SK-N-SH (cell line): ENCODE measurements around the gene CYLD. TPM values are rescaled to one million over a fixed set of nuclear protein-coding genes. Genes with fewer than 3 reads are reported as not detected.

Source experiments
- CTCF ChIA-PET: fragments of 300-600, 350-600 bp; formaldehyde crosslinking; extraction: SDS; loops from one replicate; lab custom pipeline; 2021; lab: Yijun Ruan, JAX
- POLR2A ChIA-PET: fragments of 350-600 bp; sonication (Branson Sonifier 250); formaldehyde crosslinking; extraction: SDS; loops from one replicate; lab custom pipeline; 2020; ENCODE audit warnings: antibody characterized with exemption, inconsistent platforms; lab: Yijun Ruan, JAX
- DNase-seq: peaks from one replicate; pipeline ENCODE4 v3.0.0; 2012
- H2AFZ ChIP-seq: fragments of 200-600 bp; sonication (generic); 2 replicates; pipeline ENCODE4 v1.8.1; 2016; ENCODE audit warnings: antibody characterized with exemption, mild to moderate bottlenecking, low read depth
- H3F3A ChIP-seq: fragments of 200-600 bp; sonication (generic); replicated peaks from 2 replicates; pipeline ENCODE3; 2016; ENCODE audit warnings: antibody characterized with exemption, mild to moderate bottlenecking; ENCODE audit not compliant: insufficient read depth
- H3K27ac ChIP-seq, 2 experiments: fragments of 200-500 bp in 1 of 2; fragments of 200-600 bp in 1 of 2; sonication (Bioruptor generic) in 1 of 2; sonication (generic), shearing (Covaris generic) in 1 of 2; 2 replicates each; pipeline versions ENCODE4 v1.5.1 to v1.6.1; 2014 to 2016; ENCODE audit warnings: low read depth in 2 of 2, inconsistent platforms in 1 of 2, low read length in 1 of 2, mild to moderate bottlenecking in 1 of 2, mixed read lengths in 1 of 2
- H3K27me3 ChIP-seq: fragments of 200-600 bp; sonication (generic), shearing (Covaris generic); 2 replicates; pipeline ENCODE4 v1.6.1; 2016; ENCODE audit warnings: mixed run types; ENCODE audit not compliant: insufficient read depth
- H3K36me3 ChIP-seq, 2 experiments: fragments of 200-500 bp in 1 of 2; fragments of 200-600 bp in 1 of 2; sonication (Bioruptor generic) in 1 of 2; sonication (generic) in 1 of 2; replicated peaks in 1 of 2; 2 replicates each; pipeline versions ENCODE3 to v1.5.1; 2014 to 2016; ENCODE audit warnings: low read length in 1 of 2, mild to moderate bottlenecking in 1 of 2; ENCODE audit not compliant: insufficient read depth in 2 of 2, control insufficient read depth in 1 of 2
- H3K4me1 ChIP-seq, 2 experiments: fragments of 200-500 bp in 1 of 2; fragments of 200-600 bp in 1 of 2; sonication (Bioruptor generic) in 1 of 2; sonication (generic), shearing (Covaris generic) in 1 of 2; 2 replicates each; pipeline versions ENCODE4 v1.5.1 to v1.6.1; 2014 to 2016; ENCODE audit warnings: low read depth in 1 of 2, low read length in 1 of 2, mixed run types in 1 of 2; ENCODE audit not compliant: insufficient read depth in 2 of 2, control insufficient read depth in 1 of 2
- H3K4me2 ChIP-seq: fragments of 200-600 bp; sonication (generic), shearing (Covaris generic); 2 replicates; pipeline ENCODE4 v1.6.1; 2017; ENCODE audit warnings: mixed run types
- H3K4me3 ChIP-seq, 2 experiments: fragments of 200-500 bp in 1 of 2; fragments of 200-600 bp in 1 of 2; sonication (Bioruptor generic) in 1 of 2; sonication (generic), shearing (Covaris generic) in 1 of 2; 2 replicates each; pipeline versions ENCODE4 v1.5.1 to v1.8.1; 2014 to 2016; ENCODE audit warnings: low read depth in 2 of 2, inconsistent platforms in 1 of 2, low read length in 1 of 2, mild to moderate bottlenecking in 1 of 2, mixed read lengths in 1 of 2, moderate library complexity in 1 of 2
- H3K79me2 ChIP-seq: fragments of 200-600 bp; sonication (generic); 2 replicates; pipeline ENCODE4 v1.8.1; 2017; ENCODE audit warnings: mild to moderate bottlenecking; ENCODE audit not compliant: insufficient read depth
- H3K9ac ChIP-seq: fragments of 200-600 bp; sonication (generic); 2 replicates; pipeline ENCODE4 v1.6.1; 2017; ENCODE audit warnings: mixed run types
- H3K9me2 ChIP-seq: fragments of 200-600 bp; sonication (generic); 2 replicates; pipeline ENCODE4 v1.6.1; 2017; ENCODE audit warnings: mixed run types
- H3K9me3 ChIP-seq: fragments of 200-600 bp; sonication (generic); 2 replicates; pipeline ENCODE4 v1.6.1; 2017; ENCODE audit warnings: mixed run types, mild to moderate bottlenecking, moderate library complexity
- H4K20me1 ChIP-seq: fragments of 200-600 bp; sonication (generic); 2 replicates; pipeline ENCODE4 v1.6.1; 2017; ENCODE audit warnings: mild to moderate bottlenecking, mixed run types; ENCODE audit not compliant: insufficient read depth
- CHD2 ChIP-seq: fragments of 150-350 bp; IDR thresholded peaks from 2 replicates; pipeline ENCODE4 v1.6.1; 2018; ENCODE audit warnings: low read length; ENCODE audit not compliant: partially characterized antibody
- FOSL2 ChIP-seq: IDR thresholded peaks from 2 replicates; pipeline ENCODE4 v1.4.0; 2012; ENCODE audit warnings: low read depth, mild to moderate bottlenecking, moderate library complexity, borderline replicate concordance
- FOXJ3 ChIP-seq: sonication (generic); formaldehyde crosslinking; IDR thresholded peaks from 2 replicates; pipeline ENCODE4 v1.5.1; 2020; ENCODE audit warnings: mild to moderate bottlenecking, missing genetic modification reagents
- FOXM1 ChIP-seq: IDR thresholded peaks from 2 replicates; pipeline ENCODE4 v1.4.0; 2012; ENCODE audit warnings: low read depth, mild to moderate bottlenecking
- GATA2 ChIP-seq: sonication (generic); formaldehyde crosslinking; IDR thresholded peaks from 2 replicates; pipeline ENCODE4 v1.5.0; 2020; ENCODE audit warnings: mild to moderate bottlenecking, missing genetic modification reagents
- MXI1 ChIP-seq: IDR thresholded peaks from 2 replicates; pipeline ENCODE4 v1.6.1; 2012; ENCODE audit warnings: mild to moderate bottlenecking, low read depth, low read length, improper control_type of control experiment
- RCOR1 ChIP-seq: fragments of 150-350 bp; IDR thresholded peaks from 2 replicates; pipeline ENCODE4 v1.6.1; 2017; ENCODE audit warnings: antibody characterized with exemption, low read length
- RXRA ChIP-seq: IDR thresholded peaks from 2 replicates; pipeline ENCODE4 v1.4.0; 2012; ENCODE audit warnings: low read depth, mild to moderate bottlenecking, borderline replicate concordance
- TEAD4 ChIP-seq: IDR thresholded peaks from 2 replicates; pipeline ENCODE4 v1.4.0; 2012; ENCODE audit warnings: mild to moderate bottlenecking, borderline replicate concordance; ENCODE audit not compliant: insufficient read depth
- WGBS: methylation state at CpG from one replicate; pipeline ENCODE4 v1.1.6; 2017; ENCODE audit warnings: low lambda C conversion rate; 5-methylcytosine and 5-hydroxymethylcytosine counted together
- polyA plus RNA-seq, 3 experiments: library from polyadenylated mRNA; depleted of rRNA; stranded (reverse); fragments of >200 nt; gene quantifications; 2 replicates each; pipeline ENCODE4 v1.2.3, GENCODE V29; 2012
- TF ChIP-seq, protein P1 (sequence below): IDR thresholded peaks from 2 replicates; pipeline ENCODE4 v1.4.0; 2012; ENCODE audit warnings: low read depth, borderline replicate concordance
- TF ChIP-seq, protein P2 (sequence below): IDR thresholded peaks from 2 replicates; pipeline ENCODE4 v1.4.0; 2012; ENCODE audit warnings: low read depth, borderline replicate concordance
- TF ChIP-seq, protein P3 (sequence below): IDR thresholded peaks from 2 replicates; pipeline ENCODE4 v1.4.0; 2012; ENCODE audit warnings: low read depth
- TF ChIP-seq, protein P4 (sequence below): IDR thresholded peaks from 2 replicates; pipeline ENCODE4; 2012

CYLD gene
- polyA plus RNA-seq, 1 of the 3 experiments (the other 2 are of a cell fraction), result 6.5 TPM

DNA sequence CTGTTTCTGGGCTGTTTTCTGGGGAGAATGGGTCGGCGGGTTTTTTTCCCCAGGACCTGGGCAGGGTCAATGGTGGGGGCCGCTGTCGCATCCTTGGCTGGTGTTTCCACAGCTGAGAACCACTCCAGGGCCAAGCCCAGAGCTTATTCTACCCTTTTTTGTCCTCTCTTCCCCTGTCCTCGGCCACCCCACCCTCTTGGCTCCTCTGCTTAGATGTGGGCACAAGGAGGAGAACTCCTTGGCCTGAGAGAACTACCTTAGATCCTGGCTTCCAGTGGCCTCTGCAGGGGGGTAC lies 44.5 kb upstream of the CYLD start (continued):
- TF ChIP-seq, protein P1, sequence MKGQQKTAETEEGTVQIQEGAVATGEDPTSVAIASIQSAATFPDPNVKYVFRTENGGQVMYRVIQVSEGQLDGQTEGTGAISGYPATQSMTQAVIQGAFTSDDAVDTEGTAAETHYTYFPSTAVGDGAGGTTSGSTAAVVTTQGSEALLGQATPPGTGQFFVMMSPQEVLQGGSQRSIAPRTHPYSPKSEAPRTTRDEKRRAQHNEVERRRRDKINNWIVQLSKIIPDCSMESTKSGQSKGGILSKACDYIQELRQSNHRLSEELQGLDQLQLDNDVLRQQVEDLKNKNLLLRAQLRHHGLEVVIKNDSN, result no peak
- TF ChIP-seq, protein P2, sequence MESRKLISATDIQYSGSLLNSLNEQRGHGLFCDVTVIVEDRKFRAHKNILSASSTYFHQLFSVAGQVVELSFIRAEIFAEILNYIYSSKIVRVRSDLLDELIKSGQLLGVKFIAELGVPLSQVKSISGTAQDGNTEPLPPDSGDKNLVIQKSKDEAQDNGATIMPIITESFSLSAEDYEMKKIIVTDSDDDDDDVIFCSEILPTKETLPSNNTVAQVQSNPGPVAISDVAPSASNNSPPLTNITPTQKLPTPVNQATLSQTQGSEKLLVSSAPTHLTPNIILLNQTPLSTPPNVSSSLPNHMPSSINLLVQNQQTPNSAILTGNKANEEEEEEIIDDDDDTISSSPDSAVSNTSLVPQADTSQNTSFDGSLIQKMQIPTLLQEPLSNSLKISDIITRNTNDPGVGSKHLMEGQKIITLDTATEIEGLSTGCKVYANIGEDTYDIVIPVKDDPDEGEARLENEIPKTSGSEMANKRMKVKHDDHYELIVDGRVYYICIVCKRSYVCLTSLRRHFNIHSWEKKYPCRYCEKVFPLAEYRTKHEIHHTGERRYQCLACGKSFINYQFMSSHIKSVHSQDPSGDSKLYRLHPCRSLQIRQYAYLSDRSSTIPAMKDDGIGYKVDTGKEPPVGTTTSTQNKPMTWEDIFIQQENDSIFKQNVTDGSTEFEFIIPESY, result no peak
- TF ChIP-seq, all 33 proteins: peak for 0

DNA sequence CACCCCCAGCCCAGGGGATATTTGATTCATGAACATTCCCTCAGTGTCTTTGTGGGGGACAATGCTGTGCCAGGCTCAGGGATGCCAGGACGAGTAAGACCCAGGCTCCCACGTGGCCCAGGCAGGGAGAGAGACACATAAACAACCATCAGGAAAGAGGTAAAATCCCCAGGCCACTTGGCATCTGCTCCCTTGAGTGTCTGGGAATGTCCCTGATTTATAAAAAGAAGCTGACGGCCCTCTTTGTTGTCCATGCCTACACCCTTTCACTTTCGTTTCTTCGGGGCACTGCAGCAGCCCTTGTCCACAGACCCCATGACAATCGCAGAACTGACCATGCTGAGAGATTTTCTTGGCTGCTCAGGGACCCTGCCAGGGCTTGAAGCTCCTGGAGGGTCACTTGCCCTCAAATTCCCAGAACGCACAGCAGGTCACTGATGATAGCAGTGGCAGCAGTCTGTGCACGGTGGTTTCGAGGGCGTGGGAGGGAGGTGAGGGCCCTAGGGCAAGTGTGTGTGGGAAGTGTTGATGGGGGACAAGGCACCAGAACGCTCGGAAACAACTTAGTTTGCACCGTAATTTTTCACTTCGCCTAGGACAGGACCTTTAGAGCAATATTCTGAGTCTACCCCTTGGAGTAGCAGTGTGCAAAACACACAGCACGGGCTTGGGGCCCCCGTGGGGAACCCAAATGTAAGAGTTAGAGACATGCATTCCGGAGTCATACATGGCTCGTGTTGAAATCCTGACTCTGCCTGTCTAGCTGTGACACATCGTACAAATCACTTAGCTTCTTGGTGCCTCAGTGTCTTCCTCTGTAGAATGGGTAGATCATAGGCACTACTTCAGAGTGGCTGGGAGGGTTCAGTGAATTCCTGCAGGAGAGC lies 43.8 kb upstream of the CYLD start:
- H3K9me2 ChIP-seq, result no peaks in the 10 kb centered on the region
- no peak for DNase-seq
- H3K4me3 ChIP-seq, result peak overlapping the region in 1 of 2 experiments; percentile 26; a peak in 1 of 4 replicates
- H4K20me1 ChIP-seq, result no peaks in the 10 kb centered on the region
- no peak overlapping the region for H3K9ac ChIP-seq
- no peaks in the 10 kb centered on the region for H3K9me3 ChIP-seq
- H3K4me2 ChIP-seq, result peak overlapping the region; percentile 56; the same call in 1 of the 2 replicates
- no peaks in the 10 kb centered on the region for H3F3A ChIP-seq
- ChIA-PET CTCF (interaction anchor here (1.2 to 1.8 kb wide), 2 partner anchors 13 to 33 kb away, joined by 3 to 9 read pairs; no protein-coding TSS in a partner anchor), POLR2A (no interaction called here)
- TF ChIP-seq CHD2 (no peak), TEAD4 (no peak)
- WGBS, result 66% methylated on average over 19 of the region's 19 CpGs
- peaks cover 0 to 2% of the 10 kb centered on the region in 2 experiments; a peak in 1 of 4 replicates for H3K4me1 ChIP-seq
- H3K27me3 ChIP-seq, result no peaks in the 10 kb centered on the region; the same call in 1 of the 2 replicates
- H3K36me3 ChIP-seq, result no peaks in the 10 kb centered on the region
- H2AFZ ChIP-seq, result 0 out of 2 replicates have a peak overlapping the region, but pooled peaks have one; percentile 9
- no peaks in the 10 kb centered on the region for H3K79me2 ChIP-seq
- no peak overlapping the region for H3K27ac ChIP-seq

DNA sequence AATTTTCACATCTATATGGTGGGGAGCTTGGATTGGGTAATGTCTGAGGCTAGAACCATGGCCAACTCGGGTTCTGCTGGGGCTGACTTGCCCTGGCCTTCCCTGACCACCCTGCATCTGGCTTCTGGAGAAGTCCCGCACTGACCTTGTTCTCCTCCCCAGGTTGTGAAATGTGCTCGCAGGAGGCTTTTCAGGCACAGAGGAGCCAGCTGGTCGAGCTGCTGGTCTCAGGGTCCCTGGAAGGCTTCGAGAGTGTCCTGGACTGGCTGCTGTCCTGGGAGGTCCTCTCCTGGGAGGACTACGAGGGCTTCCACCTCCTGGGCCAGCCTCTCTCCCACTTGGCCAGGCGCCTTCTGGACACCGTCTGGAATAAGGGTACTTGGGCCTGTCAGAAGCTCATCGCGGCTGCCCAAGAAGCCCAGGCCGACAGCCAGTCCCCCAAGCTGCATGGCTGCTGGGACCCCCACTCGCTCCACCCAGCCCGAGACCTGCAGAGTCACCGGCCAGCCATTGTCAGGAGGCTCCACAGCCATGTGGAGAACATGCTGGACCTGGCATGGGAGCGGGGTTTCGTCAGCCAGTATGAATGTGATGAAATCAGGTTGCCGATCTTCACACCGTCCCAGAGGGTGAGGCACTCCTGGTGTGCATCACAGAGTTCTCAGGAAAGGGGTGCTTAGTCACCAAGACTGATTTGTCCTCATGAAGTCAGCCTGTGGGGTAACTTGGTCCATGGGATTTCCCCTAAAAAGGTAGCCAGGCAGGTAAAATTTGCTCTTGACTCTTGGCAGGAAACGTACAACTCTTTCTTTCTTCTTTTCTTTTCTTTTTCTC lies 42.3 kb upstream of the CYLD start:
- Histone ChIP-seq H3K9me2 (no peaks in the 10 kb centered on the region), H2AFZ (no peak overlapping the region), H3K27me3 (no peaks in the 10 kb centered on the region), H3F3A (no peaks in the 10 kb centered on the region), H3K4me1 (peaks cover 0 to 2% of the 10 kb centered on the region in 2 experiments; a peak in 1 of 4 replicates), H3K9me3 (no peaks in the 10 kb centered on the region; the same call in 1 of the 2 replicates), H3K36me3 (no peaks in the 10 kb centered on the region), H3K79me2 (no peaks in the 10 kb centered on the region), H3K4me2 (no peak overlapping the region), H3K9ac (no peak overlapping the region), H3K4me3 (no peak overlapping the region), H4K20me1 (no peaks in the 10 kb centered on the region), H3K27ac (no peak overlapping the region)
- 45% methylated on average over 5 of the region's 19 CpGs for WGBS
- CTCF ChIA-PET, result interaction anchor here (1.2 to 1.5 kb wide), 3 partner anchors 9 to 107 kb away, joined by 3 to 4 read pairs (median 3); no protein-coding TSS in a partner anchor
- POLR2A ChIA-PET, result no interaction called here
- no peak for DNase-seq
- TF ChIP-seq, protein P3, sequence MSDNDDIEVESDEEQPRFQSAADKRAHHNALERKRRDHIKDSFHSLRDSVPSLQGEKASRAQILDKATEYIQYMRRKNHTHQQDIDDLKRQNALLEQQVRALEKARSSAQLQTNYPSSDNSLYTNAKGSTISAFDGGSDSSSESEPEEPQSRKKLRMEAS, result no peak
- TF ChIP-seq GATA2 (CRISPR knock-in tag) (no peak), RCOR1 (no peak), FOXJ3 (CRISPR knock-in tag) (no peak), MXI1 (no peak), RXRA (no peak), FOSL2 (no peak), FOXM1 (no peak), TEAD4 (no peak)
- TF ChIP-seq, protein P4, sequence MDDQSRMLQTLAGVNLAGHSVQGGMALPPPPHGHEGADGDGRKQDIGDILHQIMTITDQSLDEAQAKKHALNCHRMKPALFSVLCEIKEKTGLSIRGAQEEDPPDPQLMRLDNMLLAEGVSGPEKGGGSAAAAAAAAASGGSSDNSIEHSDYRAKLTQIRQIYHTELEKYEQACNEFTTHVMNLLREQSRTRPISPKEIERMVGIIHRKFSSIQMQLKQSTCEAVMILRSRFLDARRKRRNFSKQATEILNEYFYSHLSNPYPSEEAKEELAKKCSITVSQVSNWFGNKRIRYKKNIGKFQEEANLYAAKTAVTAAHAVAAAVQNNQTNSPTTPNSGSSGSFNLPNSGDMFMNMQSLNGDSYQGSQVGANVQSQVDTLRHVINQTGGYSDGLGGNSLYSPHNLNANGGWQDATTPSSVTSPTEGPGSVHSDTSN, result no peak
- TF ChIP-seq, protein P2, result no peak
